Osteocyte (in vitro differentiated cells): ENCODE measurements around the gene ABCC10. TPM values are rescaled to one million over a fixed set of nuclear protein-coding genes. Genes with fewer than 3 reads are reported as not detected.
"Not testable (repeated sequence)": the region's sequence is repeated elsewhere in the genome, so short reads cannot be mapped to it uniquely, and the experiment has no call there.

ENCODE experiments used
- DNase-seq: peaks from one replicate; pipeline ENCODE4 v3.0.0; 2021; ENCODE audit warnings: mixed read lengths; ENCODE audit not compliant: unreplicated experiment; ENCODE audit errors: extremely low spot score
- H3K27ac Mint-ChIP-seq: one replicate; pipeline ENCODE4 v1.8.0; 2021; ENCODE audit warnings: mild to moderate bottlenecking, mixed read lengths; ENCODE audit not compliant: unreplicated experiment
- H3K27me3 Mint-ChIP-seq: one replicate; pipeline ENCODE4 v1.8.0; 2021; ENCODE audit warnings: mixed read lengths; ENCODE audit not compliant: unreplicated experiment
- H3K36me3 Mint-ChIP-seq: one replicate; pipeline ENCODE4 v1.8.0; 2021; ENCODE audit warnings: mixed read lengths; ENCODE audit not compliant: unreplicated experiment
- H3K4me1 Mint-ChIP-seq: one replicate; pipeline ENCODE4 v1.8.0; 2021; ENCODE audit warnings: mixed read lengths; ENCODE audit not compliant: unreplicated experiment
- H3K4me3 Mint-ChIP-seq: one replicate; pipeline ENCODE4 v1.8.0; 2021; ENCODE audit warnings: mild to moderate bottlenecking, moderate library complexity, mixed read lengths; ENCODE audit not compliant: unreplicated experiment
- H3K9me3 Mint-ChIP-seq: one replicate; pipeline ENCODE4 v1.8.0; 2021; ENCODE audit warnings: mixed read lengths; ENCODE audit not compliant: unreplicated experiment
- CTCF ChIP-seq: fragments of 200-600 bp; sonication (generic); IDR thresholded peaks from 2 replicates; pipeline ENCODE4 v1.5.0; 2021; ENCODE audit warnings: antibody characterized with exemption, mild to moderate bottlenecking, moderate library complexity
- total RNA-seq: library from RNA; stranded (reverse); gene quantifications from 2 replicates; pipeline ENCODE4 v1.2.1, GENCODE V29; 2021

The ABCC10 gene
- total RNA-seq, 1 donor from 2014 or later, result 40.1 TPM

- no peak for TF ChIP-seq CTCF
- Mint-ChIP-seq H3K27ac (no peak overlapping the region), H3K4me1 (peaks cover 58% of the 10 kb centered on the region), H3K4me3 (no peak overlapping the region), H3K9me3 (no peaks in the 10 kb centered on the region), H3K36me3 (peaks cover 12% of the 10 kb centered on the region), H3K27me3 (no peaks in the 10 kb centered on the region)
- DNase-seq, result no peak
These were observed 67.4 kb downstream of the ABCC10 start for GRCh38 chr6:43494766-43495165.

DNA sequence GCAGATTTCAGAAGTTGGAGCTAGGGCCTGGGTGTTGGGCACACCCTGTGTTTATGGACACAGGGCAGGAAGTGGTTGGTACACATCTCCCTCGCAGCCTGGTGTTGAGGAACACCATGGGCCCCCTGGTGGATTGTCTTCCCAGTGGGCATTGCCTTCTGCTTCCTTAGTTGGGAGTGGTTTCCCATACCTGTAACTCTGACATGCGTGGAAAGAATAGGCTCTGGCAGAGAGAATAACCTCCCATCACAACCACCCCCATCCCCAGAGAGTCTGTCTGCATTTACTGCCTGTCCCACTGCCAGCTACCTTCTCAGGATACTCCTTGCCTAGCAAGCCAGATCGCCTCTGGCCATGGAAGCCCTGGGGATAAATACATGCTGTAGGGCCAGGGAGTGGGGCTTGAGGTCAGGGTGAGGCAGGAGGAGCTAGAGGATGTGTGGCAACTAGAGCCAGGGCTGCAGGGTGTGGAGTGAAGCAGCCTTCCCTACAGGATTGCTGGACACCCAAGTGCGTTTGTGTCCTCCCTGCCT, 68.1 kb downstream of the ABCC10 start:
- Mint-ChIP-seq H3K36me3 (peaks cover 15% of the 10 kb centered on the region), H3K4me3 (no peak overlapping the region), H3K27ac (no peak overlapping the region), H3K4me1 (peaks cover 52% of the 10 kb centered on the region), H3K27me3 (no peaks in the 10 kb centered on the region), H3K9me3 (no peaks in the 10 kb centered on the region)
- peak; percentile 35 for TF ChIP-seq CTCF
- DNase-seq, result no peak

DNA sequence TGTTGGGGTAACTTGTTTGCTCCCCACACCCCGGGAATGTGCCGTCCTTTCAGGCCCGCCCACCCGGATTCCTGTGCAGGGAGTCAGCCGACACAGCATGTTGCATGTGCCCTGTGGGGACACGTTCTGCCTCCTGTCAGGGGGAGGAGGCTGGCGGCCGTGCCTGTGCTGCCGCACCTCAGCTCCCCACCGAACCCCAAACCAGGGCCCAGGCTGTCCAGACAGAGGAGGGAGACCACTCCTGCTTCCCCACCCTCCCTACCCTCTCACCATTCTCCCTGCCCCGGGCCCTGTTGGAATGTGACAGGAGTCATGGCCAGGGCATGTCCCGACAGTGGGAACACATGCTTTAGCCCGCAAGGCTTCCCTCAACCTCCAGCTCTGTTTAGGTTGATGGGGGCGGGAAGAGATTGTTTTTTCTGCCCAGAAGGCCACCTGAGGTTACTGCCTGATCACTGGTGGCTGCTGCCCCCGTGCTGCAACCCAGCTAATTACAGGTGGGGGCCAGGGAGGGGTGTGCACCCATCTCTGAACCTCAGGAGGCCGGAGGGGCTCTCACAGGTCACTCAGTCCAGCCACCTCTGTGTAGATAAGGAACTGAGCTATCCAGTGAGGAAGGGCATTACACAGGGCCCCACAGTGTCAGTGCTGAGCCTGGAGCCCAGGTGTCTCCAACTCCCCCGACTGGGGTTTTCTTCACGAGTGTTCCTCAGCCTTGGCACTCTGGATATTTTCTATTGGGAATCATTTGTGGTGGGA, 69.2 kb downstream of the ABCC10 start:
- no peak for DNase-seq
- TF ChIP-seq CTCF, result peak; percentile 64
- Mint-ChIP-seq H3K36me3 (peaks cover 22% of the 10 kb centered on the region), H3K9me3 (no peaks in the 10 kb centered on the region), H3K27me3 (no peaks in the 10 kb centered on the region), H3K4me3 (no peak overlapping the region), H3K4me1 (peaks cover 52% of the 10 kb centered on the region), H3K27ac (peak overlapping the region; percentile 67)

GRCh38 chr6:43497129-43497396, 69.7 kb downstream of the ABCC10 start:
- Mint-ChIP-seq H3K36me3 (peaks cover 22% of the 10 kb centered on the region), H3K4me1 (peaks cover 47% of the 10 kb centered on the region), H3K4me3 (no peak overlapping the region), H3K27me3 (no peaks in the 10 kb centered on the region), H3K9me3 (no peaks in the 10 kb centered on the region), H3K27ac (peak overlapping the region; percentile 67)
- no peak for TF ChIP-seq CTCF
- no peak for DNase-seq

- peaks cover 41% of the 10 kb centered on the region for H3K4me1 Mint-ChIP-seq
- TF ChIP-seq CTCF, result no peak
- H3K27ac Mint-ChIP-seq, result no peak overlapping the region
- H3K4me3 Mint-ChIP-seq, result no peak overlapping the region
- peaks cover 29% of the 10 kb centered on the region for H3K36me3 Mint-ChIP-seq
- H3K9me3 Mint-ChIP-seq, result no peaks in the 10 kb centered on the region
- DNase-seq, result no peak
- H3K27me3 Mint-ChIP-seq, result no peaks in the 10 kb centered on the region
These were observed 70.3 kb downstream of the ABCC10 start for GRCh38 chr6:43497689-43498088.

GRCh38 chr6:43498291-43498690, 71.0 kb downstream of the ABCC10 start:
- peaks cover 35% of the 10 kb centered on the region for H3K4me1 Mint-ChIP-seq
- H3K4me3 Mint-ChIP-seq, H3K27ac Mint-ChIP-seq, H3K9me3 Mint-ChIP-seq, DNase-seq, H3K27me3 Mint-ChIP-seq: not testable (repeated sequence)
- peaks cover 32% of the 10 kb centered on the region for H3K36me3 Mint-ChIP-seq
